Esophagus muscularis mucosa (tissue), 4 donors: ENCODE data around the gene TMEM250.

Experiments
- CTCF ChIP-seq, 3 experiments: fragments of 200-600 bp in 2 of 3; fragments of 450-650 bp in 1 of 3; sonication (generic) in 2 of 3; IDR thresholded peaks; one replicate each; pipeline ENCODE4 v1.5.1; 2017 to 2019; ENCODE audit warnings: antibody characterized with exemption in 3 of 3, mild to moderate bottlenecking in 2 of 3, moderate library complexity in 1 of 3
- EP300 ChIP-seq: sonication (generic); formaldehyde crosslinking; IDR thresholded peaks from one replicate; pipeline ENCODE4 v1.6.1; 2017; ENCODE audit warnings: antibody characterized with exemption
- POLR2A ChIP-seq: fragments of 450-650 bp; IDR thresholded peaks from one replicate; pipeline ENCODE4 v1.6.1; 2017; ENCODE audit warnings: antibody characterized with exemption, moderate library complexity, mild to moderate bottlenecking, low read depth

DNA sequence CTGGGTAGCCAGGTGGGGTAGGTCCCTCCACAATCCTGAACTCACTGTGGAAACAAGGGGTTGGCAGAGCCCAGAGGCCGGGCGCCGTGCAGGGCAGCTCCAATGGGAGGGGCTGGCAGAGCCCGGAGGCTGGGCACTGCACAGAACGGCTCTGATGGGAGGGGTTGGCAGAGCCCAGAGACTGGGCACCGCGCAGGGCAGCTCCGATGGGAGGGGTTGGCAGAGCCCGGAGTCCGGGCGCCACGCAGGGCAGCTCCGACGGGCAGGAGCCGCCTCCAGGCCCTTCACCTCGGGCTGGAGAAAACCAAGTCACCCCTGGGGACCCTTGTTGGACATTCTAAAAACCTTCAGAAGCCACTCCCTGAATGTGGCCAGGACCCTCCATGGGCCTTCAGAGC is 32.9 kb downstream of the TMEM250 start:
- TF ChIP-seq CTCF (IDR thresholded peaks at IDR 0.05) (no peak), POLR2A (no peak), EP300 (no peak)
